Uterus (tissue), 4 donors: ENCODE data around the gene ASF1B. TPM values are rescaled to one million over a fixed set of nuclear protein-coding genes. Genes with fewer than 3 reads are reported as not detected.
"Not testable (repeated sequence)": the region's sequence is repeated elsewhere in the genome, so short reads cannot be mapped to it uniquely, and the experiment has no call there.

Source experiments
- DNase-seq, 2 donors: peaks; one replicate each; pipeline ENCODE4 v3.0.0-alpha.2; 2019 to 2020
- H3K27ac ChIP-seq, 2 donors: fragments of 200-600 bp; sonication (generic); 1 replicate in 1 of 2; 2 replicates in 1 of 2; pipeline ENCODE4 v1.5.1; 2016 to 2018
- H3K27me3 ChIP-seq, 2 donors: fragments of 200-600 bp; sonication (generic); one replicate each; pipeline ENCODE4 v1.5.1; 2018 to 2019; ENCODE audit warnings: control low read depth in 1 of 2
- H3K36me3 ChIP-seq, 2 donors: fragments of 200-600 bp; sonication (generic); one replicate each; pipeline ENCODE4 v1.5.1; 2019; ENCODE audit warnings: control low read depth in 1 of 2
- H3K4me1 ChIP-seq, 2 donors: fragments of 200-600 bp; sonication (generic); one replicate each; pipeline ENCODE4 v1.5.1; 2018 to 2019; ENCODE audit warnings: control low read depth in 1 of 2
- H3K4me3 ChIP-seq, 2 donors: fragments of 200-600 bp; sonication (generic); 1 replicate in 1 of 2; 2 replicates in 1 of 2; pipeline ENCODE4 v1.5.1; 2018 to 2019; ENCODE audit warnings: mild to moderate bottlenecking in 1 of 2
- H3K9me3 ChIP-seq, 2 donors: fragments of 200-600 bp; sonication (generic); one replicate each; pipeline ENCODE4 v1.5.1; 2019; ENCODE audit warnings: control low read depth in 1 of 2
- POLR2A ChIP-seq, 2 donors: fragments of 450-650 bp; IDR thresholded peaks; one replicate each; pipeline ENCODE4 v1.6.1; 2016; ENCODE audit warnings: antibody characterized with exemption in 2 of 2, mild to moderate bottlenecking in 1 of 2, moderate library complexity in 1 of 2
- intact Hi-C: fragments of 100-400 bp; cut with DNase I; formaldehyde crosslinking; loops from one replicate; pipeline ENCODE4 v1.15.1; 2023; ENCODE audit warnings: low total_unique reads
- total RNA-seq, 4 donors: library from RNA; depleted of rRNA in 3 of 4; stranded (reverse); fragments of >200 nt in 3 of 4; gene quantifications; one replicate each; pipeline versions ENCODE4 v1.1.0 to v1.2.4, GENCODE V29; 2014 to 2023
- TF ChIP-seq, protein P1 (sequence below), 4 experiments: fragments of 200-600 bp in 2 of 4; fragments of 450-650 bp in 2 of 4; sonication (generic) in 2 of 4; IDR thresholded peaks; one replicate each; pipeline ENCODE4 v1.5.1; 2016 to 2019; ENCODE audit warnings: antibody characterized with exemption in 4 of 4, mild to moderate bottlenecking in 2 of 4, moderate library complexity in 1 of 4
- donor health status: DM: yes; HTN: yes; CAD: no.

ASF1B gene
- total RNA-seq, 4 donors from 2014 or later: 16.7 TPM; not detected in 3

DNA sequence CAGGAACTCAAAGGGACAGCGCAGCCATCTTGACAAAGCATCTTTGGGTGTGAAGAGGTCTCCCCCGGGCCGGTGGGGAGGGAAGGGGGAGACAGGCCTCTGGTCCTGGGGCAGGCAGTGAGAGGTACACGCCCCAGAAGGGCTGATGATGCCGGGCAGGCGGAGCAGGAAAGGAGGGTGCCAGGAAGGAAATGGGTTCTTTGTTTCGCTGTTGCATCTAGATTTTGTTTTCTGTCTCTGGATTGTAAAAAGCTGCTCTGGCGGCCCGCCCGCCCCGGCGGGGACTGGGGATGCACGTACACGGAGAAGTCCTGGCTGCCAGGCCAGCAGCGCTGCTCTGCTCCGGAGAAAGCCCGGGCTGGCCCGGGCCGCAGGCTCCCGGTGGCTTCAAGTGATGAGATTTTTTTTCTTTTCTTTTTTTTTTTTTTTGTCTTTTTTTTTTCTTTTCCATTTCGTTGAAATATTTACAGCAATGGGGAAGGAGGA, 13.2 kb upstream of the ASF1B start:
- Histone ChIP-seq H3K4me3 (peak overlapping the region in 1 of 2 donors; percentile 3), H3K27ac (peak overlapping the region; percentile 71 to 79)

DNA sequence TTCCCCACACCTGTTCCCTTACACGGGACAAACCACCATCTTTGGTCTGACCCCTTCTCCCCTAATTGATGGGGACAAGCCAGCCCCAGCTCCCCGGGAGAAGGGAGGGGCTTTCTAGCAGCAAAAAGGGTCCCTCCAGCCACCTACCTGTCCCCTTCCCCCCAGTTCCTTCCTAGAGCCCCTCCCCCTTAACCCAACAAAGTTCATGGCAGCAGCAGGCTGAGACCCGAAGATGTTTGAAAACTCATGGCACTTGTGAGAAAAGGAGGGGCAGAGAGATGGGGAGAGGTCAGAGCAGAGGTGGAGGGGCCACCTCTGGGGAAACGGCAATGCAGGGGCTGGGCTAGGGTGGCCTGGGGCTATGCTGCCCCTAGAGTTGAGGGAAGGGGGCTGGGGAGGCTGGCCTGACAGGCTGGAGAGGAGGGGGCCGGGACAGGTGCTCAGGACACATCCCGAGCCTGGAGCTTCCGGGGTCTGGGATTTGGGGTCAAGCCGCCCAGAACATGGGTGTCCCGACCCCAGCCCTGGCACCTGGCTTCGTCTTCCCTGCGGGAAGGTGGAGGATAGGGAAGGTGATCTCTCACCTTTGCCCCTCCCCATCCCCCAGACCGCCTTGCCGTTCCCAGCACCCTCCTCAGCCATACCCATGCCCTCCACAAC, 12.5 kb upstream of the ASF1B start:
- no peak for DNase-seq
- intact Hi-C loops: no loop called here
- Histone ChIP-seq H3K27ac (peak overlapping the region; percentile 71 to 79), H3K4me1 (peaks cover 0 to 17% of the 10 kb centered on the region in 2 donors), H3K36me3 (no peaks in the 10 kb centered on the region), H3K9me3 (no peaks in the 10 kb centered on the region), H3K27me3 (no peaks in the 10 kb centered on the region), H3K4me3 (no peak overlapping the region)
- TF ChIP-seq POLR2A (IDR thresholded peaks at IDR 0.05): no peak
- TF ChIP-seq, protein P1, sequence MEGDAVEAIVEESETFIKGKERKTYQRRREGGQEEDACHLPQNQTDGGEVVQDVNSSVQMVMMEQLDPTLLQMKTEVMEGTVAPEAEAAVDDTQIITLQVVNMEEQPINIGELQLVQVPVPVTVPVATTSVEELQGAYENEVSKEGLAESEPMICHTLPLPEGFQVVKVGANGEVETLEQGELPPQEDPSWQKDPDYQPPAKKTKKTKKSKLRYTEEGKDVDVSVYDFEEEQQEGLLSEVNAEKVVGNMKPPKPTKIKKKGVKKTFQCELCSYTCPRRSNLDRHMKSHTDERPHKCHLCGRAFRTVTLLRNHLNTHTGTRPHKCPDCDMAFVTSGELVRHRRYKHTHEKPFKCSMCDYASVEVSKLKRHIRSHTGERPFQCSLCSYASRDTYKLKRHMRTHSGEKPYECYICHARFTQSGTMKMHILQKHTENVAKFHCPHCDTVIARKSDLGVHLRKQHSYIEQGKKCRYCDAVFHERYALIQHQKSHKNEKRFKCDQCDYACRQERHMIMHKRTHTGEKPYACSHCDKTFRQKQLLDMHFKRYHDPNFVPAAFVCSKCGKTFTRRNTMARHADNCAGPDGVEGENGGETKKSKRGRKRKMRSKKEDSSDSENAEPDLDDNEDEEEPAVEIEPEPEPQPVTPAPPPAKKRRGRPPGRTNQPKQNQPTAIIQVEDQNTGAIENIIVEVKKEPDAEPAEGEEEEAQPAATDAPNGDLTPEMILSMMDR (IDR thresholded peaks at IDR 0.05): no peak

More for the DNA sequence above, 13.2 kb upstream of the ASF1B start:
- intact Hi-C loops: no loop called here
- Histone ChIP-seq H3K4me1 (peaks cover 0 to 17% of the 10 kb centered on the region in 2 donors), H3K9me3 (no peaks in the 10 kb centered on the region), H3K36me3 (no peaks in the 10 kb centered on the region), H3K27me3 (no peaks in the 10 kb centered on the region)
- peak; percentile 83 to 84 for DNase-seq
- TF ChIP-seq, protein P1 (IDR thresholded peaks at IDR 0.05): no peak
- no peak for TF ChIP-seq POLR2A (IDR thresholded peaks at IDR 0.05)

DNA sequence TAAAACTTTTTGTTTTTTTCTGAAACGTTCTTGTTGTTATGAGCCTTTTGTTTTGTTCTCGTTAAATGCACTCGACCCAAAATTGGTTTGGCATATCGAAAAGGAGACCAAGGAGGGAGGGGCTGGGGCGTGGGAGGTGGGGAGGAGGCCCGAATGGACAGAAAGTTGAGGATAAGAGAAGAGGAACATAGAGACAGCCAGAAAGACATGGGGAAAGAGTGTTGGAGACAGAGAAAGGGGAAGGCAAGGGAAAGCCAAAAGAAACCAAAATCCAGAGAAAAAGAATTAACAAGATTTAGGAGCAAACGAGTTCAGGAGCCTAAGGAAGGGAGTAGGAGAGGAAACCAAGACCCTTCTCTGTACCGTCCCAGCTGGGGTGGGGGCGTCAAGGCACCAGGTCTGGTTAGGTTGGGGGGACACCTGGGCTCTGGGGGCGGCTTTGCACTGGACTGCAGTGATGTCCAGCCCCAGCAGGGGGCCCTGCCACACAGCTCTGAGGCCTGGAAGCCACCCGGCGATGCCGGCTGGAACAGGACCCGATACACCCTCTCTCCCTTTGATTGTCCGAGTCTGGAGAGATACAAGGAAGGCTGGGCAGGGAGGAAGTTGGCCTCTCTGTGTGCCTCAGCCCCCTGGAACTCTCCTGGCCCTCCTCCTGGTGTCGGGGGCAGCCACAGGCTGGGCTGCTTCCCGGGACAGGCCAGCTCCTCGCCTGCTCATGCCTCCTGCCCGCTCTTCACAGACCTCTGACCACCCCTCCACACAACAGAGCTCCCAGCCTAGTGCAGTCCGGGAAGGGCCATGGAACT, 11.6 kb upstream of the ASF1B start:
- DNase-seq: peak; percentile 74 to 80
- no peaks in the 10 kb centered on the region for H3K27me3 ChIP-seq
- no peak for TF ChIP-seq POLR2A (IDR thresholded peaks at IDR 0.05)
- TF ChIP-seq, protein P1 (IDR thresholded peaks at IDR 0.05): peak; percentile 79 to 91 (median 90)
- peak overlapping the region; percentile 71 to 79 for H3K27ac ChIP-seq
- H3K36me3 ChIP-seq: no peaks in the 10 kb centered on the region
- intact Hi-C loops: no loop called here
- H3K4me3 ChIP-seq: no peak overlapping the region
- H3K9me3 ChIP-seq: no peaks in the 10 kb centered on the region
- H3K4me1 ChIP-seq: peaks cover 0 to 17% of the 10 kb centered on the region in 2 donors

DNA sequence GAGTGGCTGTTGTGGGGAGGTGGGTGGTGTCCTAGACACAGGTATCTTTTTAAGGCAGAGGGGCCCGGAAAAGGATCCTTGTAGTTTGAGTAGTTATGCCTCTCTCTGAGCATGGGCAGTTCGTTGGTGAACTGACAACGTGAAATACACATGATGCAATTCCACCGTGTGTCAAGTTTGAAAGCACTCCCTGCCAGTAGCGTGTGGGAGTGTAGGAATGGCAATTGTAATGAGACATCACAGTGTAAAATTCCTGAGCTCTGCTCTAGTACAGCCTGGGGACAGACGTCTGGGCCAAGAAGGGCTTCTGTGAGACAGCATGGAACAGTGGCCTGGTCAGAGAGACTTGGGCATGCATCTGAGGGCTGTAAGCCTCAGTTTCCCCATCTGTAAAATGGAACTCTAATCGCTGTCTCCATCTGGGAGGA, 10.4 kb upstream of the ASF1B start:
- H3K4me1 ChIP-seq: peaks cover 0 to 17% of the 10 kb centered on the region in 2 donors
- peak overlapping the region in 1 of 2 donors; percentile 39 for H3K27ac ChIP-seq
- no peaks in the 10 kb centered on the region for H3K9me3 ChIP-seq
- no peak overlapping the region for H3K4me3 ChIP-seq
- TF ChIP-seq, protein P1 (IDR thresholded peaks at IDR 0.05): no peak
- TF ChIP-seq POLR2A (IDR thresholded peaks at IDR 0.05): no peak
- peak; percentile 63 to 67 for DNase-seq
- H3K36me3 ChIP-seq: no peaks in the 10 kb centered on the region
- no peaks in the 10 kb centered on the region for H3K27me3 ChIP-seq
- intact Hi-C loops: no loop called here

DNA sequence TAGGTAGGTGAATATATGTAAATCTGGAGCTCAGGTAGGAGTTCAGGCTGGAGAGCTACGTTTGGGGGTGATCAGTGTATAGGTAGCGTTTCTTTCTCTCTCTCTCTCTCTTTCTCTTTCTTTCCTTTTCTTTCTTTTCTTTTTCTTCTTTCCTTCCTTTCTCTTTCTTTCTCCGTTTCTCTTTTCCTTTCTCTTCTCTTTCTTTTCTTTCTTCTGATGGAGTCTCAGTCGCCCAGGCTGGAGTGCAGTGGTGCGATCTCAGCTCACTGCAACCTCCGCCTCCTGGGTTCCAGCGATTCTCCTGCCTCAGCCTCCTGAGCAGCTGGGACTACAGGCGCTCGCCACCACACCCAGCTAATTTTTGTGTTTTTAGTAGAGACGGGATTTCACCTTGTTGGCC, 9.8 kb upstream of the ASF1B start:
- H3K27ac ChIP-seq, H3K27me3 ChIP-seq, intact Hi-C loops: not testable (repeated sequence)

More for the DNA sequence above, 9.8 kb upstream of the ASF1B start:
- not testable (repeated sequence) for H3K36me3 ChIP-seq, H3K4me3 ChIP-seq, DNase-seq, H3K9me3 ChIP-seq
- H3K4me1 ChIP-seq: peaks cover 0 to 17% of the 10 kb centered on the region in 2 donors
